ENCODE measurements around the gene MPP2. TPM values are rescaled to one million over a fixed set of nuclear protein-coding genes. Genes with fewer than 3 reads are reported as not detected.
"Not testable (repeated sequence)": the region's sequence is repeated elsewhere in the genome, so short reads cannot be mapped to it uniquely, and the experiment has no call there.

The MPP2 gene
- total RNA-seq, 1 donor from 2014 or later = 16.7 TPM

DNA sequence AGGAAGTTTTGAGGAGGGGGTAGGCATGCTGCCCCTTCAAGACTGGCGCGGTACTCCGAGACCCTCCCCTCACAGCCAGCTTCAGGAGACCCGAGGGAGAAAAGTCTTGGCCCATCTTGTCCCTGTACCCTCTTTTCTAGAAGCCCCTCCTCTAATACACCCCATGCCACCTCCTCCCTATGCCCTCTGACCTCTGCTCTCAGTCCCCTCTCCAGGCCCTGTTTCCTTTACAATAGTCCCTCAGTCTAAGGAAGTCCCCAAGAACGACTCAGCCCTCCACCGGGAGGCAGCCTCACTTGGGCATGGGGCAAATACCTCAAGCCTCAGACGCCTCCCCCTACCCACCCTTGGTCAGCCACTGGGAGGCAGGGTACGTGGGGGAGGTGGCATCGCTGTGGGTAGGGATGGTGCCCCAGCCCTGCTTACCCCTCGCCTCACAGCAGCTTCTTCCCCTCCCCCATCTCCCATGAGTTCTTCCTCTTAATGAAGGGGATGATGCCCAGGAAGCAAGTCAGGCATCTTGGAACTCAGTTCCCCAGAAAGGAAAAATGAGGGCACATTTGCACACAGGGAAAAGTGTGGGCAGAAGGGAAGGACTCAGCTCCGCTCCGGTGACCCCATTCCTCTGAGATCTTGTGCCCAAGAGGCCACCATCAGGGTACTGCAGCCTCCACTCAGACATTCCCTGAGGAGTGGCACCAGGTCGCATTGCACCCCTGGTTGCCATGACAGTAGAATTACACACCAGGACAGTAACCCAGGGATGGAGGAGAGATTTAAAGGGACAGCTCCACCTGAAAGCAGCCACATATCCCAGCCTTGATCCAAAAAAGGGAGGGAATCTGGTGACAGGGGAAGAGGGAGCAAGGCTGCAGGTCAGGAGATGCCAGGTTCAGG is 6.2 kb downstream of the MPP2 start:
- H3K4me1 ChIP-seq = peaks cover 11 to 16% of the 10 kb centered on the region in 2 donors
- peaks cover 14 to 15% of the 10 kb centered on the region in 2 donors for H3K36me3 ChIP-seq
- intact Hi-C loops (cut with DNase I) = loop anchor here (10.0 kb wide), 3 partner anchors 424 to 1244 kb away; partner anchors contain the start of genes HEXIM1 and SLC25A39
- H3K27ac ChIP-seq = no peak overlapping the region
- TF ChIP-seq, protein P1, sequence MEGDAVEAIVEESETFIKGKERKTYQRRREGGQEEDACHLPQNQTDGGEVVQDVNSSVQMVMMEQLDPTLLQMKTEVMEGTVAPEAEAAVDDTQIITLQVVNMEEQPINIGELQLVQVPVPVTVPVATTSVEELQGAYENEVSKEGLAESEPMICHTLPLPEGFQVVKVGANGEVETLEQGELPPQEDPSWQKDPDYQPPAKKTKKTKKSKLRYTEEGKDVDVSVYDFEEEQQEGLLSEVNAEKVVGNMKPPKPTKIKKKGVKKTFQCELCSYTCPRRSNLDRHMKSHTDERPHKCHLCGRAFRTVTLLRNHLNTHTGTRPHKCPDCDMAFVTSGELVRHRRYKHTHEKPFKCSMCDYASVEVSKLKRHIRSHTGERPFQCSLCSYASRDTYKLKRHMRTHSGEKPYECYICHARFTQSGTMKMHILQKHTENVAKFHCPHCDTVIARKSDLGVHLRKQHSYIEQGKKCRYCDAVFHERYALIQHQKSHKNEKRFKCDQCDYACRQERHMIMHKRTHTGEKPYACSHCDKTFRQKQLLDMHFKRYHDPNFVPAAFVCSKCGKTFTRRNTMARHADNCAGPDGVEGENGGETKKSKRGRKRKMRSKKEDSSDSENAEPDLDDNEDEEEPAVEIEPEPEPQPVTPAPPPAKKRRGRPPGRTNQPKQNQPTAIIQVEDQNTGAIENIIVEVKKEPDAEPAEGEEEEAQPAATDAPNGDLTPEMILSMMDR (IDR thresholded peaks at IDR 0.05) = no peak
- no peak for DNase-seq (ENCODE audit: low spot score in 2 of 2)
- H3K9me3 ChIP-seq = no peaks in the 10 kb centered on the region
- H3K4me3 ChIP-seq = peak overlapping the region; percentile 47 to 63
- H3K27me3 ChIP-seq = no peaks in the 10 kb centered on the region

DNA sequence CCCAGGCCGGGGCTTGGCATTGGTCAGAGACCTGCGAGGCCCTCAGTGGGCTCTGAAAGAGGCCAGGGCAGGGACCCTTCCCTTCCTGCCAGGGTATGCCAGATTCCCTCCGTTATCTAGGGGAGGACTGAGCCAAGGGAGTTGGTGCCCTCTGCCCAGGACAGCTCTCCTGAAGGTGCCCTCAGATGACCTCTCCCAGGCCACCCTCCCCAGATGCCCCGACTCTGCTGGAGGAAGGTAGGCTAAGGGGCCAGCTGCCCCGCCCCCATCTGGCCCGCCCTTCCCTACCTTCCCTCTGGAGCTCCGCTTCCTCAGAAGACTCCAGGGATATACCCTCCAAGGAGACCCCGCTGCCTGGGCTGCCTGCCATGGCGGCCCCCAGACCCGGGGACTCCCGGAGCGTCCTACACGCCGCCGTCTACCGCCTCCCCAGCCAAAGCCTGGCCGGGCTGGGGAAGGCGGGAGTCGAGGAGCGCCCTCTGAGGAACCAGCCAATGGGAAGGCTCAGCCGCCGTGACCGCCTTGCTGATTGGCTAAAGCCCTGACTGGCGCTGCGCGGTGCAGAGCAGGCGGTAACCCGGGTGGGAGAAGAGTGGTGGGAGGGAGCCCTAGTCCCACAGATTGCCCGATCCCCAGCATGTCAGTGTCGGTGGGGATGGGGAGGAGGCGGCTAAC is 7.0 kb downstream of the MPP2 start:
- Histone ChIP-seq H3K9me3 (no peaks in the 10 kb centered on the region), H3K36me3 (peaks cover 14 to 15% of the 10 kb centered on the region in 2 donors), H3K4me3 (peak overlapping the region; percentile 47 to 63), H3K4me1 (peaks cover 7 to 14% of the 10 kb centered on the region in 2 donors), H3K27me3 (no peaks in the 10 kb centered on the region), H3K27ac (no peak overlapping the region)
- TF ChIP-seq, protein P1 (IDR thresholded peaks at IDR 0.05) = no peak
- peak in 1 of 2 donors; percentile 90 for DNase-seq (ENCODE audit: low spot score in 2 of 2)
- intact Hi-C loops (cut with DNase I) = loop anchor here (10.0 kb wide), 3 partner anchors 424 to 1244 kb away; partner anchors contain the start of genes HEXIM1 and SLC25A39

DNA sequence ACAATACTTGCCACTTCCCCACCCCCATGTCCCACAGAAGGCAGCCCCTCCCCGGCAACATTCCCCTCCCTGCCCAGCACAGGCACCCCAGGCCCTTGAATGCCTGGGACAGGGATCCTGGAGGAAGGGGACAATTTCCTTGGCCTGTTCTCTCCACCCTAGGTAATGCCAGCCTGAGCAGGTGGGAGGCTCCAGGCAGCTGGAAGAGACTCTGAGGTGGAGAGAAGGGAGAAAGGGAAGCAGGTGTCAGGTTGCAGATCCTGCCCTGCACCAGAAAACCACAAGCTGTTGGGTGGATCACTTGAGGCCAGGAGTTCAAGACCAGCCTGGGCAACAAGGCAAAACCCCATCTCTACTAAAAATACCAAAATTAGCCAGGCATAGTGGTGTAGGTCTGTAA is 8.9 kb downstream of the MPP2 start:
- intact Hi-C loops (cut with DNase I) = no loop called here
- H3K27ac ChIP-seq = no peak overlapping the region
- TF ChIP-seq, protein P1 (IDR thresholded peaks at IDR 0.05) = no peak

GRCh38 chr17:43897831-43898230 is 9.5 kb downstream of the MPP2 start:
- Histone ChIP-seq H3K9me3 (no peaks in the 10 kb centered on the region), H3K27ac (no peak overlapping the region), H3K4me1 (peaks cover 7 to 14% of the 10 kb centered on the region in 2 donors), H3K4me3 (no peak overlapping the region), H3K27me3 (no peaks in the 10 kb centered on the region), H3K36me3 (peaks cover 10 to 14% of the 10 kb centered on the region in 2 donors)
- DNase-seq (ENCODE audit: low spot score in 2 of 2) = no peak
- TF ChIP-seq, protein P1 (IDR thresholded peaks at IDR 0.05) = no peak
- intact Hi-C loops (cut with DNase I) = no loop called here

More for the DNA sequence above, 8.9 kb downstream of the MPP2 start:
- Histone ChIP-seq H3K36me3 (peaks cover 10 to 14% of the 10 kb centered on the region in 2 donors), H3K27me3 (no peaks in the 10 kb centered on the region), H3K9me3 (no peaks in the 10 kb centered on the region), H3K4me1 (peaks cover 7 to 14% of the 10 kb centered on the region in 2 donors), H3K4me3 (no peak overlapping the region)
- no peak for DNase-seq (ENCODE audit: low spot score in 2 of 2)

GRCh38 chr17:43894494-43894893 is 12.8 kb downstream of the MPP2 start:
- H3K4me1 ChIP-seq; H3K27me3 ChIP-seq; H3K9me3 ChIP-seq; DNase-seq (ENCODE audit: low spot score in 2 of 2); H3K4me3 ChIP-seq; intact Hi-C loops (cut with DNase I); H3K27ac ChIP-seq: not testable (repeated sequence)
- peaks cover 10 to 20% of the 10 kb centered on the region in 2 donors for H3K36me3 ChIP-seq

GRCh38 chr17:43892647-43892952 is 14.7 kb downstream of the MPP2 start:
- Histone ChIP-seq H3K27ac (no peak overlapping the region), H3K9me3 (no peaks in the 10 kb centered on the region), H3K27me3 (no peaks in the 10 kb centered on the region), H3K4me1 (no peaks in the 10 kb centered on the region), H3K36me3 (peaks cover 9 to 15% of the 10 kb centered on the region in 2 donors), H3K4me3 (no peak overlapping the region)
- DNase-seq (ENCODE audit: low spot score in 2 of 2) = no peak
- intact Hi-C loops (cut with DNase I) = no loop called here
- TF ChIP-seq, protein P1 (IDR thresholded peaks at IDR 0.05) = no peak

Measured in ascending aorta (tissue), 2 donors.